Progenitor cell of endocrine pancreas (in vitro differentiated cells): ENCODE measurements around the gene SIM2. TPM values are rescaled to one million over a fixed set of nuclear protein-coding genes. Genes with fewer than 3 reads are reported as not detected.

Source experiments
- DNase-seq: peaks from one replicate; pipeline ENCODE4 v3.0.0; 2021; ENCODE audit warnings: low spot score; ENCODE audit not compliant: unreplicated experiment
- H3K27ac Mint-ChIP-seq: 2 replicates; pipeline ENCODE4 v1.8.0; 2021; ENCODE audit warnings: mild to moderate bottlenecking, moderate library complexity, mixed read lengths
- H3K27me3 Mint-ChIP-seq: 2 replicates; pipeline ENCODE4 v1.8.0; 2021; ENCODE audit warnings: mixed read lengths
- H3K36me3 Mint-ChIP-seq: 2 replicates; pipeline ENCODE4 v1.8.0; 2022; ENCODE audit warnings: mixed read lengths; ENCODE audit not compliant: insufficient read depth
- H3K4me1 Mint-ChIP-seq: 2 replicates; pipeline ENCODE4 v1.8.0; 2021; ENCODE audit warnings: low read depth, mixed read lengths
- H3K4me3 Mint-ChIP-seq: 2 replicates; pipeline ENCODE4 v1.8.0; 2021; ENCODE audit warnings: low read depth, mild to moderate bottlenecking, moderate library complexity, mixed read lengths
- H3K9me3 Mint-ChIP-seq: 2 replicates; pipeline ENCODE4 v1.8.0; 2021; ENCODE audit warnings: low read depth, mixed read lengths
- total RNA-seq: library from RNA; stranded (reverse); gene quantifications from 2 replicates; pipeline ENCODE4 v1.2.1, GENCODE V29; 2021
- TF ChIP-seq, protein P1 (sequence below): fragments of 200-600 bp; sonication (generic); IDR thresholded peaks from one replicate; pipeline ENCODE4 v1.5.0; 2021; ENCODE audit warnings: antibody characterized with exemption, mild to moderate bottlenecking; ENCODE audit not compliant: unreplicated experiment

Gene SIM2
- total RNA-seq, 1 donor from 2014 or later, result 0.38 TPM

DNA sequence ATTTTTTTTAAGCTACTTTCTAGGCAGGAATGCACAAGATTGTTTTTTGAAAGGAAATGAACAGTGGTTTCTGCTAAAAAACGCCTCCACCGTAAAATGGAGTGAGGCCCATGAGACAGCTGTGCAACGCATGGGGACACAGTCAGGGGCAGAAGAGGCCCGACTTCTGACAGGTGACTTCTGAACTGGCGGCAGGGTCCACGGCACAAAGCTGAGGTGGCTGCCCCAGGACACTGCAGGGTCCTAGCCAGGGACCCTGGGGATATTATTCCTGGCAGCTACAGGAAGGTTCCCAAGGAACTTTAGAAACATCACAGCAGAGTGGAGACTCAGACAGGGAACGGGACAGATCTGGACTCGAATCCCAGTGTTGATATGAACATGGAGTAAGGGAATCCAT lies 75.1 kb downstream of the SIM2 start:
- H3K27me3 Mint-ChIP-seq, result no peaks in the 10 kb centered on the region
- no peak for DNase-seq
- TF ChIP-seq, protein P1, sequence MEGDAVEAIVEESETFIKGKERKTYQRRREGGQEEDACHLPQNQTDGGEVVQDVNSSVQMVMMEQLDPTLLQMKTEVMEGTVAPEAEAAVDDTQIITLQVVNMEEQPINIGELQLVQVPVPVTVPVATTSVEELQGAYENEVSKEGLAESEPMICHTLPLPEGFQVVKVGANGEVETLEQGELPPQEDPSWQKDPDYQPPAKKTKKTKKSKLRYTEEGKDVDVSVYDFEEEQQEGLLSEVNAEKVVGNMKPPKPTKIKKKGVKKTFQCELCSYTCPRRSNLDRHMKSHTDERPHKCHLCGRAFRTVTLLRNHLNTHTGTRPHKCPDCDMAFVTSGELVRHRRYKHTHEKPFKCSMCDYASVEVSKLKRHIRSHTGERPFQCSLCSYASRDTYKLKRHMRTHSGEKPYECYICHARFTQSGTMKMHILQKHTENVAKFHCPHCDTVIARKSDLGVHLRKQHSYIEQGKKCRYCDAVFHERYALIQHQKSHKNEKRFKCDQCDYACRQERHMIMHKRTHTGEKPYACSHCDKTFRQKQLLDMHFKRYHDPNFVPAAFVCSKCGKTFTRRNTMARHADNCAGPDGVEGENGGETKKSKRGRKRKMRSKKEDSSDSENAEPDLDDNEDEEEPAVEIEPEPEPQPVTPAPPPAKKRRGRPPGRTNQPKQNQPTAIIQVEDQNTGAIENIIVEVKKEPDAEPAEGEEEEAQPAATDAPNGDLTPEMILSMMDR, result no peak
- H3K4me1 Mint-ChIP-seq, result peaks cover 1% of the 10 kb centered on the region
- no peak overlapping the region for H3K27ac Mint-ChIP-seq
- no peaks in the 10 kb centered on the region for H3K36me3 Mint-ChIP-seq
- H3K9me3 Mint-ChIP-seq, result no peaks in the 10 kb centered on the region
- H3K4me3 Mint-ChIP-seq, result no peak overlapping the region

DNA sequence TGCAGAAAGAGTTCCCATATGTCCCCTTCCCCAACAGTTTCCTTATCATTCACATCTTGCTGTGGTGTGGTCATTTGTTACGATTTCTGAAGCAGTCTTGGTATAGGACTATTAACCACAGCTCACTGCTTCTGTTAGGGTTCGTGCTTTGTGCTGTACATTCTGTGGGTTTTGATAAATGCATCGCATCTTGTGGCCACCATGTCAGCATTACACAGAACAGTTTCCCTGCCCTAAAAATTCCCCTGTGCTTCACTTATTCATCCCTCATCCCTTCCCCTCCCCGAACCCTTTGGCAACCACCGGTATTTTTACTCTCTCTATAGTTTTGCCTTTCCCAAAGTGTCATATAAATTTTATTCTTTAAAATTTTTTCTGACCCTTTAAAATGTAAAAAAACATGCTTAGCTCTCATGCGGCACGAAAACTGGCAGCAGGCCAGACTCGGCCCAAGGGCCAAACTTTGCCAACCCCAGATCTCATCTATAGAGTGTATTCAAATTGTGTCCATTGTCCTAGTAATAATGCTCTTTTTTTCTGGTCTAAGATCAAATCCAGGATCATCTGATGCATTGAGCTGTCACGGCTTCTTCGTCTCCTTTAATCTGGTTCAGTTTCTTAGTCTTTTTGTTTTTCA lies 78.2 kb downstream of the SIM2 start:
- TF ChIP-seq, protein P1, result no peak
- no peaks in the 10 kb centered on the region for H3K4me1 Mint-ChIP-seq
- peaks cover 3% of the 10 kb centered on the region for H3K36me3 Mint-ChIP-seq
- DNase-seq, result no peak
- no peaks in the 10 kb centered on the region for H3K27me3 Mint-ChIP-seq
- no peak overlapping the region for H3K27ac Mint-ChIP-seq
- peaks cover 4% of the 10 kb centered on the region for H3K9me3 Mint-ChIP-seq
- no peak overlapping the region for H3K4me3 Mint-ChIP-seq

DNA sequence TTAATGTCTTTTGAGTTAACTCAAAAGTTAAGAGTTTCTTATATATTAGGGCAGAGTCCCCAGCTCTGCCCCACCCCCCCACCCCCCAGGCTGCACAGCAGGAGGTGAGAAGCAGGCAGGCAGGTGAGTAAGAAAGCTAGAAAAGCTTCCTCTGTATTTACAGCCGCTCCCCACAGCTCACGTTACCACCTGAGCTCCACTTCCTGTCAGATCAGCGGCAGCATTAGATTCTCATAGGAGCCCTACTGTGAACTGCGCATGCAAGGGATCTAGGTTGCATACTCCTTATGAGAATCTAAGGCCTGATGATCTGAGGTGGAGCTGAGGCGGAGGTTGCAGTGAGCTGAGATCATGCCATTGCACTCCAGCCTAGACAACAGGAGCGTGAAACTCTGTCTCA lies 81.9 kb downstream of the SIM2 start:
- Mint-ChIP-seq H3K4me1 (no peaks in the 10 kb centered on the region), H3K27ac (no peak overlapping the region), H3K4me3 (no peak overlapping the region), H3K27me3 (no peaks in the 10 kb centered on the region), H3K36me3 (peaks cover 3% of the 10 kb centered on the region), H3K9me3 (peaks cover 4% of the 10 kb centered on the region)
- DNase-seq, result no peak
- TF ChIP-seq, protein P1, result no peak

DNA sequence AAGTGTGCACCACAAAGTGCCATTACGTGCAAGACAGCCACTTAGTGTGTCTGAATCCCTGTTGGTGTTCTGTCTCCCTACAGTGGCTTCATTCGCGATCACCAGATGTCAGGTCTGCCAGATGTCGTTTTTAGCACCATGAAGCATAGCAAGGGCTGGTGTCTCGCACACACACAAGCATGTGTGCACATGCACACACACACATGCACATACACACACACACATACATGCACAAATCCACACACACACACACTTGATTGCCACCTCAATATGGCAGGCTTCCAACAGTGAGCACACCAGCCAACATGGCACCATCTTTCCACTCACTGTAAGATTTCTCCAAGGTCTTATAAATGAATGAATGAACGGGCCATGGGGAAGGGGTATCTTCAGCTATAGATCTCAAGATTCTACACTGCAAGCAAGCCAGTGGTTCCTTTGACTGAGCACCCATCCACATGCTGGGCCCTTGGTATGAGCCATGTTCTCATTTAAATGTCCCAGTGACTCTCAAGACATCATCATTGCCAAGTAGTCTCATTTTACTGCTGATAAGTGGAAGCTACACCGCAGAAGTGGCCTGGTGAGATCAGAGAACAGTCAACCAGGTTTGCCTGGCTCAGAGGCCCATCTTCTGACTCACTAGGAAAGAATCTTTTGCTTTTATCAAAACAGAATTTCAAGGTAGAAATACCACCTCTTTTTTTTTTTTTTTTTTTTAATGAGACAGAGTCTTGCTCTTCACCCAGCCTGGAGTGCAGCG lies 84.9 kb downstream of the SIM2 start:
- DNase-seq, result no peak
- H3K9me3 Mint-ChIP-seq, result peaks cover 4% of the 10 kb centered on the region
- peaks cover 3% of the 10 kb centered on the region for H3K36me3 Mint-ChIP-seq
- no peak overlapping the region for H3K27ac Mint-ChIP-seq
- no peak overlapping the region for H3K4me3 Mint-ChIP-seq
- no peaks in the 10 kb centered on the region for H3K27me3 Mint-ChIP-seq
- TF ChIP-seq, protein P1, result no peak
- peaks cover 3% of the 10 kb centered on the region for H3K4me1 Mint-ChIP-seq

DNA sequence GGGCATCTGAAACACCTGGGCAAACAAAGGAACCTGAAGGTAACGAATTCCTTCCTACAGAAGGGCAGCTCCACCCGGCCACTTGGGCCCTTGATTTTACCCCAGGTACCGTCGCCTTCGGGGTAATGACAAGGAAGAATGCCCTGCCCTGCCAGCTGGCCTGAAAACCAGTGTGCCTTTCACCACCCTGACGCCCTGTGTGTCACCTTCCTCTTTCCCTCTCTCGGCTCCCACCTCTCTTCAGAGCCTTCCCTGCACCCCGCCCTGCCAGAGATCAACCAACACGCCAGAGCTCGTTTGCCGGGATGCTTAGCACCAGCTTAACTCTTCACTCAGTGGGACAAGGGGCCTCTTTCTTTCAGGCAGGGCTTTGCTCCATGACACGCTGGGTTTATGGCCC lies 86.0 kb downstream of the SIM2 start:
- no peak overlapping the region for H3K4me3 Mint-ChIP-seq
- TF ChIP-seq, protein P1, result no peak

More for the DNA sequence above, 86.0 kb downstream of the SIM2 start:
- Mint-ChIP-seq H3K9me3 (peaks cover under 1% of the 10 kb centered on the region), H3K4me1 (peaks cover 3% of the 10 kb centered on the region), H3K36me3 (peaks cover 3% of the 10 kb centered on the region), H3K27me3 (no peaks in the 10 kb centered on the region), H3K27ac (no peak overlapping the region)
- no peak for DNase-seq
